ENCODE results near the gene COL5A3.

DNA sequence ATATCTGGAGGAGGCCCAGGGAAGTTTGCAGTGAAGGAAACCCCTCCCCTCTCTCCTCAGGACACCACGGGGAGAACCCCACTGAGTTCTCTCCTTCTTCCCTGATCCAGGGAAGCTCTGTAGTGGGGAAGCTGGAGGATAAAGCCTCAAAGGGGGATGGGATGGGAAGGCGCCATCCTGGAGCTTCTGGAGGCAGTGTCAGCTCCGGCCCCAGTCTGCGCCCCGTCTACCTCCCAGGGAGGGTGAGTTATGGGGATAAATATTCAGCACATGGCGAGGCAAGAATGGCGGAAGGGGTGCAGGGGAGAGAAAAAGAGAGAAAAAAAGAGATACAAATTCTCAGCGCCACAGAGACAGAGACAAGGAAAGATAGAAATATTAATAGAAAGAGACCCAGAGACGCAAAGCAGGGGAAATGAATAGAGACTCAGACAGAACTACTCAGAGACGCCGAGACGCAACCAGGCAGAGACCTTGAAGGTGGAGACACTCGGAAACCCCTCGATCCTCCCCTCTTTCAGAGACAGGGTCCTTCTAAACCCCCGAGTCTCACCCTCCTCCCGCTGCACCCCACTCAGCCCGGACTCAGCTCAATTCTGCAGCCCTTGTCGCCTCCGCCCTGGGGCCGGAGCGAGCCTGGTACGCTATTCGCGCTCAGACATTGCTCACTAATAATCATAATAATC, 97.6 kb downstream of the COL5A3 start:
- no peak for TF ChIP-seq CBX1 (IDR thresholded peaks at IDR 0.05; ENCODE audit: low read depth)
- TF ChIP-seq POLR2A (IDR thresholded peaks at IDR 0.05; ENCODE audit: insufficient read depth in 1 of 2, low read depth in 2 of 2, low read length in 2 of 2): no peak
- no peak for TF ChIP-seq NFE2L2 (IDR thresholded peaks at IDR 0.05; ENCODE audit: low read length)
- TF ChIP-seq ZNF589 (CRISPR knock-in tag; conservative IDR thresholded peaks at IDR 0.05): no peak
- no peak for TF ChIP-seq ZMAT3 (CRISPR knock-in tag; conservative IDR thresholded peaks at IDR 0.05)
- TF ChIP-seq ZSCAN31 (CRISPR knock-in tag; IDR thresholded peaks at IDR 0.05; ENCODE audit: low read depth): no peak
- TF ChIP-seq, protein P1, sequence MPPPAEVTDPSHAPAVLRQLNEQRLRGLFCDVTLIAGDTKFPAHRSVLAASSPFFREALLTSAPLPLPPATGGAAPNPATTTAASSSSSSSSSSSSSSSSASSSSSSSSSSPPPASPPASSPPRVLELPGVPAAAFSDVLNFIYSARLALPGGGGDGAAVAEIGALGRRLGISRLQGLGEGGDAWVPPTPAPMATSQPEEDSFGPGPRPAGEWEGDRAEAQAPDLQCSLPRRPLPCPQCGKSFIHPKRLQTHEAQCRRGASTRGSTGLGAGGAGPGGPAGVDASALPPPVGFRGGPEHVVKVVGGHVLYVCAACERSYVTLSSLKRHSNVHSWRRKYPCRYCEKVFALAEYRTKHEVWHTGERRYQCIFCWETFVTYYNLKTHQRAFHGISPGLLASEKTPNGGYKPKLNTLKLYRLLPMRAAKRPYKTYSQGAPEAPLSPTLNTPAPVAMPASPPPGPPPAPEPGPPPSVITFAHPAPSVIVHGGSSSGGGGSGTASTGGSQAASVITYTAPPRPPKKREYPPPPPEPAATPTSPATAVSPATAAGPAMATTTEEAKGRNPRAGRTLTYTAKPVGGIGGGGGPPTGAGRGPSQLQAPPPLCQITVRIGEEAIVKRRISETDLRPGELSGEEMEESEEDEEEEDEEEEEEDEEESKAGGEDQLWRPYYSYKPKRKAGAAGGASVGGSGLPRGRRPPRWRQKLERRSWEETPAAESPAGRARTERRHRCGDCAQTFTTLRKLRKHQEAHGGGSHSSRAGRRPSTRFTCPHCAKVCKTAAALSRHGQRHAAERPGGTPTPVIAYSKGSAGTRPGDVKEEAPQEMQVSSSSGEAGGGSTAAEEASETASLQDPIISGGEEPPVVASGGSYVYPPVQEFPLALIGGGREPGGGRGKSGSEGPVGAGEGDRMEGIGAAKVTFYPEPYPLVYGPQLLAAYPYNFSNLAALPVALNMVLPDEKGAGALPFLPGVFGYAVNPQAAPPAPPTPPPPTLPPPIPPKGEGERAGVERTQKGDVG (CRISPR knock-in tag; IDR thresholded peaks at IDR 0.05; ENCODE audit: borderline replicate concordance): no peak
- TF ChIP-seq, protein P2, sequence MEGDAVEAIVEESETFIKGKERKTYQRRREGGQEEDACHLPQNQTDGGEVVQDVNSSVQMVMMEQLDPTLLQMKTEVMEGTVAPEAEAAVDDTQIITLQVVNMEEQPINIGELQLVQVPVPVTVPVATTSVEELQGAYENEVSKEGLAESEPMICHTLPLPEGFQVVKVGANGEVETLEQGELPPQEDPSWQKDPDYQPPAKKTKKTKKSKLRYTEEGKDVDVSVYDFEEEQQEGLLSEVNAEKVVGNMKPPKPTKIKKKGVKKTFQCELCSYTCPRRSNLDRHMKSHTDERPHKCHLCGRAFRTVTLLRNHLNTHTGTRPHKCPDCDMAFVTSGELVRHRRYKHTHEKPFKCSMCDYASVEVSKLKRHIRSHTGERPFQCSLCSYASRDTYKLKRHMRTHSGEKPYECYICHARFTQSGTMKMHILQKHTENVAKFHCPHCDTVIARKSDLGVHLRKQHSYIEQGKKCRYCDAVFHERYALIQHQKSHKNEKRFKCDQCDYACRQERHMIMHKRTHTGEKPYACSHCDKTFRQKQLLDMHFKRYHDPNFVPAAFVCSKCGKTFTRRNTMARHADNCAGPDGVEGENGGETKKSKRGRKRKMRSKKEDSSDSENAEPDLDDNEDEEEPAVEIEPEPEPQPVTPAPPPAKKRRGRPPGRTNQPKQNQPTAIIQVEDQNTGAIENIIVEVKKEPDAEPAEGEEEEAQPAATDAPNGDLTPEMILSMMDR (CRISPR knock-in tag; IDR thresholded peaks at IDR 0.05): no peak
- TF ChIP-seq, protein P3, sequence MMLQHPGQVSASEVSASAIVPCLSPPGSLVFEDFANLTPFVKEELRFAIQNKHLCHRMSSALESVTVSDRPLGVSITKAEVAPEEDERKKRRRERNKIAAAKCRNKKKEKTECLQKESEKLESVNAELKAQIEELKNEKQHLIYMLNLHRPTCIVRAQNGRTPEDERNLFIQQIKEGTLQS (CRISPR knock-in tag; IDR thresholded peaks at IDR 0.05): no peak
- TF ChIP-seq, protein P4, sequence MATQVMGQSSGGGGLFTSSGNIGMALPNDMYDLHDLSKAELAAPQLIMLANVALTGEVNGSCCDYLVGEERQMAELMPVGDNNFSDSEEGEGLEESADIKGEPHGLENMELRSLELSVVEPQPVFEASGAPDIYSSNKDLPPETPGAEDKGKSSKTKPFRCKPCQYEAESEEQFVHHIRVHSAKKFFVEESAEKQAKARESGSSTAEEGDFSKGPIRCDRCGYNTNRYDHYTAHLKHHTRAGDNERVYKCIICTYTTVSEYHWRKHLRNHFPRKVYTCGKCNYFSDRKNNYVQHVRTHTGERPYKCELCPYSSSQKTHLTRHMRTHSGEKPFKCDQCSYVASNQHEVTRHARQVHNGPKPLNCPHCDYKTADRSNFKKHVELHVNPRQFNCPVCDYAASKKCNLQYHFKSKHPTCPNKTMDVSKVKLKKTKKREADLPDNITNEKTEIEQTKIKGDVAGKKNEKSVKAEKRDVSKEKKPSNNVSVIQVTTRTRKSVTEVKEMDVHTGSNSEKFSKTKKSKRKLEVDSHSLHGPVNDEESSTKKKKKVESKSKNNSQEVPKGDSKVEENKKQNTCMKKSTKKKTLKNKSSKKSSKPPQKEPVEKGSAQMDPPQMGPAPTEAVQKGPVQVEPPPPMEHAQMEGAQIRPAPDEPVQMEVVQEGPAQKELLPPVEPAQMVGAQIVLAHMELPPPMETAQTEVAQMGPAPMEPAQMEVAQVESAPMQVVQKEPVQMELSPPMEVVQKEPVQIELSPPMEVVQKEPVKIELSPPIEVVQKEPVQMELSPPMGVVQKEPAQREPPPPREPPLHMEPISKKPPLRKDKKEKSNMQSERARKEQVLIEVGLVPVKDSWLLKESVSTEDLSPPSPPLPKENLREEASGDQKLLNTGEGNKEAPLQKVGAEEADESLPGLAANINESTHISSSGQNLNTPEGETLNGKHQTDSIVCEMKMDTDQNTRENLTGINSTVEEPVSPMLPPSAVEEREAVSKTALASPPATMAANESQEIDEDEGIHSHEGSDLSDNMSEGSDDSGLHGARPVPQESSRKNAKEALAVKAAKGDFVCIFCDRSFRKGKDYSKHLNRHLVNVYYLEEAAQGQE (IDR thresholded peaks at IDR 0.05; ENCODE audit: borderline replicate concordance in 1 of 2, low read depth in 1 of 2, low read length in 2 of 2): no peak
- no peak for TF ChIP-seq ZNF326 (CRISPR knock-in tag; IDR thresholded peaks at IDR 0.05; ENCODE audit: borderline replicate concordance)
